GM21825 (cell line): ENCODE data around the gene E2F3.
"Not testable (repeated sequence)": the region's sequence is repeated elsewhere in the genome, so short reads cannot be mapped to it uniquely, and the experiment has no call there.

Experiments used
- ATAC-seq: cut with Tn5 transposase; IDR thresholded peaks from one replicate; pipeline ENCODE4 v1.9.1; 2021; ENCODE audit warnings: mild to moderate bottlenecking, moderate library complexity; ENCODE audit not compliant: unreplicated experiment

The E2F3 gene

GRCh38 chr6:20525208-20525607, 123.5 kb downstream of the E2F3 start:
- not testable (repeated sequence) for ATAC-seq

GRCh38 chr6:20529086-20529448, 127.4 kb downstream of the E2F3 start:
- not testable (repeated sequence) for ATAC-seq

- no peak for ATAC-seq
Observed at GRCh38 chr6:20532881-20533280, 131.2 kb downstream of the E2F3 start.

GRCh38 chr6:20533746-20534294, 132.1 kb downstream of the E2F3 start:
- peak; percentile 8 for ATAC-seq

- ATAC-seq, result peak; percentile 80
Observed at GRCh38 chr6:20534295-20535262, 132.9 kb downstream of the E2F3 start, which contains the start of gene CDKAL1. TSS of gene CDKAL1 (plus strand) at chr6:20534457. CDS start at chr6:20546351, 11,894 bp downstream.

GRCh38 chr6:20538131-20538662, 136.5 kb downstream of the E2F3 start:
- ATAC-seq, result no peak

- no peak for ATAC-seq
Observed at GRCh38 chr6:20538907-20539306, 137.2 kb downstream of the E2F3 start.

- no peak for ATAC-seq
Observed at GRCh38 chr6:20539387-20539786, 137.7 kb downstream of the E2F3 start.

GRCh38 chr6:20540683-20541082, 139.0 kb downstream of the E2F3 start:
- ATAC-seq, result no peak

- no peak for ATAC-seq
Observed at GRCh38 chr6:20541382-20541781, 139.7 kb downstream of the E2F3 start.

- peak; percentile 98 for ATAC-seq
Observed at GRCh38 chr6:20542927-20543602, 141.4 kb downstream of the E2F3 start.
